ENCODE results near the gene THSD7B.

- no peak for TF ChIP-seq CTCF (IDR thresholded peaks at IDR 0.05; ENCODE audit: low read depth, low read length, poor library complexity, severe bottlenecking)
- no peak for TF ChIP-seq EZH2phosphoT487 (IDR thresholded peaks at IDR 0.05; ENCODE audit: borderline replicate concordance, low read length)
These were observed 391.0 kb downstream of the THSD7B start for GRCh38 chr2:137156221-137156844.

All from DOHH2 (cell line).